GM12878 (cell line): ENCODE measurements around the gene SNX3. TPM values are rescaled to one million over a fixed set of nuclear protein-coding genes. Genes with fewer than 3 reads are reported as not detected.
"Not testable (repeated sequence)": the region's sequence is repeated elsewhere in the genome, so short reads cannot be mapped to it uniquely, and the experiment has no call there.

Experiments used
- ATAC-seq: fragments of 200-7000 bp; cut with Tn5 transposase; 3 replicates; pipeline ENCODE4 v1.9.1; 2020; ENCODE audit warnings: mild to moderate bottlenecking, moderate library complexity
- BruUV-seq: library from RNA; stranded (reverse); fragments of 400-500 nt; replicated peaks from 2 replicates; lab custom pipeline; 2021; lab: Mats Ljungman, UMichigan
- CTCF ChIA-PET: fragments of 300-600 bp; sonication (Branson Sonifier 250); formaldehyde crosslinking; extraction: SDS; loops from one replicate; lab custom pipeline; 2021; ENCODE audit warnings: inconsistent platforms; lab: Yijun Ruan, JAX
- POLR2A ChIA-PET: fragments of 350-600 bp; formaldehyde crosslinking; extraction: SDS; loops from one replicate; lab custom pipeline; 2021; ENCODE audit warnings: inconsistent platforms; lab: Charles Lee
- RAD21 ChIA-PET: fragments of 300-600 bp; sonication (Branson Sonifier 250); formaldehyde crosslinking; loops from one replicate; lab custom pipeline; 2023; ENCODE audit warnings: antibody characterized with exemption; ENCODE audit not compliant: unreplicated experiment; lab: Charles Lee
- SMC1A ChIA-PET: fragments of 300-600 bp; sonication (Branson Sonifier 250); formaldehyde crosslinking; loops from one replicate; lab custom pipeline; 2023; ENCODE audit not compliant: unreplicated experiment, uncharacterized antibody; lab: Charles Lee
- DNase-seq: peaks from one replicate; pipeline ENCODE4 v3.0.0-alpha.2; 2011; ENCODE audit warnings: low read depth, low spot score
- FAIRE-seq: peaks from 3 replicates; lab custom pipeline; 2011; peaks lifted over from hg19 to GRCh38; lab: Jason Lieb, UNC
- H2AFZ ChIP-seq: 2 replicates; pipeline ENCODE4 v1.6.0; 2011; ENCODE audit warnings: low read depth, low read length, control low read depth; ENCODE audit not compliant: control insufficient read depth
- H3K27ac ChIP-seq: 2 replicates; pipeline ENCODE4 v1.5.1; 2011; ENCODE audit warnings: control low read depth; ENCODE audit not compliant: control insufficient read depth, insufficient read depth
- H3K27me3 ChIP-seq, 2 experiments: replicated peaks in 1 of 2; 2 replicates each; pipeline versions ENCODE4 v1.6.0 to v1.6.1; 2011; ENCODE audit warnings: low read length in 1 of 2; ENCODE audit not compliant: control insufficient read depth in 2 of 2, insufficient read depth in 2 of 2
- H3K36me3 ChIP-seq, 2 experiments: 2 replicates each; pipeline ENCODE4 v1.5.1; 2011; ENCODE audit warnings: low read length in 1 of 2; ENCODE audit not compliant: control insufficient read depth in 2 of 2, insufficient read depth in 2 of 2
- H3K4me1 ChIP-seq: 2 replicates; pipeline ENCODE4 v1.6.1; 2011; ENCODE audit warnings: mild to moderate bottlenecking, low read length, moderate library complexity, mixed read lengths; ENCODE audit not compliant: control insufficient read depth, insufficient read depth
- H3K4me2 ChIP-seq: 2 replicates; pipeline ENCODE4 v1.6.0; 2011; ENCODE audit warnings: control low read depth; ENCODE audit not compliant: control insufficient read depth, insufficient read depth
- H3K4me3 ChIP-seq: fragments of 200-600 bp; sonication (generic); 2 replicates; pipeline ENCODE4 v1.5.1; 2016
- H3K79me2 ChIP-seq: 2 replicates; pipeline ENCODE4 v1.6.0; 2011; ENCODE audit warnings: low read length; ENCODE audit not compliant: control insufficient read depth, insufficient read depth
- H3K9ac ChIP-seq: 2 replicates; pipeline ENCODE4 v1.8.0; 2011; ENCODE audit warnings: low read length, control low read depth, mixed read lengths; ENCODE audit not compliant: control insufficient read depth, insufficient read depth
- H3K9me3 ChIP-seq: replicated peaks from 3 replicates; pipeline ENCODE4 v1.5.1; 2011; ENCODE audit warnings: mild to moderate bottlenecking, low read length; ENCODE audit not compliant: control insufficient read depth, insufficient read depth
- H4K20me1 ChIP-seq: 2 replicates; pipeline ENCODE4 v1.6.0; 2011; ENCODE audit not compliant: control insufficient read depth, insufficient read depth
- FOXK2 ChIP-seq: fragments of 450-650 bp; IDR thresholded peaks from 2 replicates; pipeline ENCODE4 v1.6.1; 2017; ENCODE audit warnings: mild to moderate bottlenecking, moderate library complexity
- WGBS: methylation state at CpG from one replicate; pipeline ENCODE4 v1.1.6; 2016; ENCODE audit warnings: low lambda C conversion rate; ENCODE audit not compliant: insufficient replicate concordance, insufficient coverage; ENCODE audit errors: missing lambda C conversion rate; 5-methylcytosine and 5-hydroxymethylcytosine counted together
- in situ Hi-C: fragments of 300-500 bp; cut with MboI; formaldehyde crosslinking; loops from 9 replicates; pipeline ENCODE4 v1.14.3; 2018; ENCODE audit warnings: mixed read lengths
- intact Hi-C: fragments of 100-400 bp; cut with micrococcal nuclease; formaldehyde crosslinking; loops from one replicate; pipeline ENCODE4 v1.14.2; 2022; ENCODE audit not compliant: unreplicated experiment
- polyA plus RNA-seq, 11 experiments: library from polyadenylated mRNA; depleted of rRNA in 4 of 11; unstranded in 6 of 11; stranded (reverse) in 5 of 11; fragments of >200 nt; fragmentation: Nextera tagmentation in 4 of 11; fragmentation: Illumina TruSeq in 1 of 11; extraction: Ambion mirVana in 4 of 11; extraction: Trizol in 1 of 11; gene quantifications; 1 replicate in 1 of 11; 2 replicates in 10 of 11; pipeline versions ENCODE4 v1.2.1 to v1.2.3, GENCODE V29; 2011 to 2016; ENCODE audit warnings: inconsistent platforms in 2 of 11, missing spikeins in 2 of 11, low read depth in 1 of 11
- total RNA-seq, 4 experiments: library from RNA; depleted of rRNA in 3 of 4; stranded (reverse); fragments of >200 nt in 3 of 4; fragmentation: Illumina TruSeq in 1 of 4; extraction: Trizol in 1 of 4; gene quantifications; 2 replicates each; pipeline versions ENCODE4 v1.2.1 to v1.2.3, GENCODE V29; 2013 to 2021
- TF ChIP-seq, protein P1 (sequence below), 3 experiments: IDR thresholded peaks in 2 of 3; conservative IDR thresholded peaks in 1 of 3; 2 replicates each; pipeline ENCODE4 v1.5.1; 2011; ENCODE audit warnings: low read depth in 3 of 3, low read length in 3 of 3, mild to moderate bottlenecking in 3 of 3, control low read depth in 2 of 3, moderate library complexity in 2 of 3, inconsistent platforms in 1 of 3, mixed read lengths in 1 of 3; ENCODE audit not compliant: control insufficient read depth in 2 of 3, insufficient read depth in 1 of 3; ENCODE audit errors: extremely low read depth in 1 of 3

Gene SNX3
- total and polyA plus RNA-seq, 10 of the 15 experiments (the other 5 are each of a cell fraction or from before 2014, with no cell fraction given) = 43.7 to 297 (median 95.6) TPM

DNA sequence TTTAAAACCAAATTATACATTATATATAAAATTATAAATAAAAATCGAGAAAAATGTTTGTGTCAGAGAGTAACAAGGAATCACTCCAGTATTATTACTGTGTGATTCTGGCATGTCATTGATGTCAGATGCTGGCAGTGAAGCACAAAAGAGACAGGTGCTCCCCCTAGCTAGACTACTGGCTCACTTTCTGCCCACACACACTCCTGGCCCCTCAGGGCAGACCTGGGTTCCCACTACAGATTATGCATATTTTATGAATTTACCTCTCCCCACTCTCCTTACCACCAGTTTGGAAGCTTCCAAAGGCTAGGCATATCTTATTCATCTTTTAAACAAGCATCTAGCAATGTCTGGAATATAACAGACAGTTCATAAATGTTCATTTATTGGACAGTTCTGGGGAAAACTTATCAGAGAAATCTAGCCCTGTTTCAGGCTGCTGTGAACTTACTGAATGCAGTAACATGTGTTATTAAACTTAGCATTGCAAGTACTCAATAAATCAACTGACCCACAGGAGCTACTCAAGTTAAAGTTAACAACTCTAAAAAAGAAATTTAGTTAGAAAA, 12.8 kb downstream of the SNX3 start:
- DNase-seq (no peak), FAIRE-seq (no peak), ATAC-seq (no peak)
- intact Hi-C loops (no loop called here), in situ Hi-C loops (loop anchor here (5.0 kb wide), 1 partner anchor 249 kb away; no protein-coding TSS in a partner anchor)
- no peak overlapping the region for H2AFZ ChIP-seq
- ChIA-PET CTCF (interaction anchor here (1.0 to 9.7 kb wide), 7 partner anchors 9 to 243 kb away, joined by 3 to 76 read pairs (median 5); partner anchors contain the start of gene SNX3), SMC1A (interaction anchor here (0.7 to 3.0 kb wide), 10 partner anchors 8 to 244 kb away, joined by 3 to 14 read pairs (median 4); no protein-coding TSS in a partner anchor), RAD21 (interaction anchor here (0.6 to 5.2 kb wide), 4 partner anchors 13 to 244 kb away, joined by 3 to 28 read pairs (median 4); partner anchors contain the start of gene SNX3), POLR2A (interaction anchor here (0.6 to 1.7 kb wide), 4 partner anchors 13 to 426 kb away, joined by 3 to 6 read pairs (median 4); partner anchors contain the start of gene SNX3)
- no peak overlapping the region for H3K9ac ChIP-seq
- H3K36me3 ChIP-seq = peaks cover 3 to 14% of the 10 kb centered on the region in 2 experiments; a peak in 3 of 4 replicates
- no peaks in the 10 kb centered on the region for H3K4me1 ChIP-seq
- no peak overlapping the region for H3K27ac ChIP-seq
- H3K4me3 ChIP-seq = no peak overlapping the region
- H3K27me3 ChIP-seq = no peaks in the 10 kb centered on the region
- peaks cover 5% of the 10 kb centered on the region for H3K9me3 ChIP-seq
- WGBS = 100% methylated on average over 1 of the region's 1 CpG
- no peak for TF ChIP-seq FOXK2
- TF ChIP-seq, protein P1, sequence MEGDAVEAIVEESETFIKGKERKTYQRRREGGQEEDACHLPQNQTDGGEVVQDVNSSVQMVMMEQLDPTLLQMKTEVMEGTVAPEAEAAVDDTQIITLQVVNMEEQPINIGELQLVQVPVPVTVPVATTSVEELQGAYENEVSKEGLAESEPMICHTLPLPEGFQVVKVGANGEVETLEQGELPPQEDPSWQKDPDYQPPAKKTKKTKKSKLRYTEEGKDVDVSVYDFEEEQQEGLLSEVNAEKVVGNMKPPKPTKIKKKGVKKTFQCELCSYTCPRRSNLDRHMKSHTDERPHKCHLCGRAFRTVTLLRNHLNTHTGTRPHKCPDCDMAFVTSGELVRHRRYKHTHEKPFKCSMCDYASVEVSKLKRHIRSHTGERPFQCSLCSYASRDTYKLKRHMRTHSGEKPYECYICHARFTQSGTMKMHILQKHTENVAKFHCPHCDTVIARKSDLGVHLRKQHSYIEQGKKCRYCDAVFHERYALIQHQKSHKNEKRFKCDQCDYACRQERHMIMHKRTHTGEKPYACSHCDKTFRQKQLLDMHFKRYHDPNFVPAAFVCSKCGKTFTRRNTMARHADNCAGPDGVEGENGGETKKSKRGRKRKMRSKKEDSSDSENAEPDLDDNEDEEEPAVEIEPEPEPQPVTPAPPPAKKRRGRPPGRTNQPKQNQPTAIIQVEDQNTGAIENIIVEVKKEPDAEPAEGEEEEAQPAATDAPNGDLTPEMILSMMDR (IDR thresholded peaks at IDR 0.05 in 2 of 3, conservative IDR thresholded peaks at IDR 0.05 in 1 of 3; ENCODE audit: control insufficient read depth in 2 of 3, extremely low read depth in 1 of 3, insufficient read depth in 1 of 3, low read depth in 3 of 3, low read length in 3 of 3) = peak in 1 of 3 experiments; percentile 11; a peak in 1 of 6 replicates
- no peaks in the 10 kb centered on the region for H4K20me1 ChIP-seq
- H3K79me2 ChIP-seq = peaks cover 49% of the 10 kb centered on the region
- no TSS peak for BruUV-seq
- H3K4me2 ChIP-seq = no peak overlapping the region

DNA sequence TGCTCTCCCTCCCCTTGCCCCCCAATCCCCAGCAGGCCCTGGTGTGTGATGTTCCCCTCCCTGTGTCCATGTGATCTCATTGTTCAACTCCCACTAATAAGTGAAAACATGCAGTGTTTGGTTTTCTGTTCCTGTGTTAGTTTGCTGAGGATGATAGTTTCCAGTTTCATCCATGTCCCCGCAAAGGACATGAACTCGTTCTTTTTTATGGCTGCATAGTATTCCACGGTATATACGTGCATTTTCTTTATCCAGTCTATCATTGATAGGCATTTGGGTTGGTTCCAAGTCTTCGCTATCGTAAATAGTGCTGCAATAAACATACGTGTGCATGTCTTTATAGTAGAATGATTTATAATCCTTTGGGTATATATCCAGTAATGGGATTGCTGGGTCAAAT, 15.7 kb downstream of the SNX3 start:
- CTCF ChIA-PET = interaction anchor here (1.1 to 1.6 kb wide), 3 partner anchors 8 to 252 kb away, joined by 4 to 6 read pairs (median 4); no protein-coding TSS in a partner anchor
- 98% methylated on average over 7 of the region's 7 CpGs for WGBS
- H3K27ac ChIP-seq, intact Hi-C loops, DNase-seq, H3K9ac ChIP-seq, H3K27me3 ChIP-seq, H4K20me1 ChIP-seq, ATAC-seq, SMC1A ChIA-PET, FAIRE-seq, H3K4me2 ChIP-seq, H2AFZ ChIP-seq, BruUV-seq, H3K4me1 ChIP-seq, H3K4me3 ChIP-seq: not testable (repeated sequence)
- in situ Hi-C loops = loop anchor here (5.0 kb wide), 1 partner anchor 252 kb away; no protein-coding TSS in a partner anchor
- H3K36me3 ChIP-seq = peaks cover 2 to 12% of the 10 kb centered on the region in 2 experiments; a peak in 3 of 4 replicates
- POLR2A ChIA-PET = interaction anchor here (0.9 kb wide), 1 partner anchor 8 kb away, joined by 5 read pairs; no protein-coding TSS in a partner anchor
- RAD21 ChIA-PET = interaction anchor here (0.7 kb wide), 1 partner anchor 1850 kb away, joined by 3 read pairs; no protein-coding TSS in a partner anchor
- H3K9me3 ChIP-seq = peaks cover 10% of the 10 kb centered on the region
- peaks cover 37% of the 10 kb centered on the region for H3K79me2 ChIP-seq
